Measurements from ENCODE around the gene HMCN1.

DNA sequence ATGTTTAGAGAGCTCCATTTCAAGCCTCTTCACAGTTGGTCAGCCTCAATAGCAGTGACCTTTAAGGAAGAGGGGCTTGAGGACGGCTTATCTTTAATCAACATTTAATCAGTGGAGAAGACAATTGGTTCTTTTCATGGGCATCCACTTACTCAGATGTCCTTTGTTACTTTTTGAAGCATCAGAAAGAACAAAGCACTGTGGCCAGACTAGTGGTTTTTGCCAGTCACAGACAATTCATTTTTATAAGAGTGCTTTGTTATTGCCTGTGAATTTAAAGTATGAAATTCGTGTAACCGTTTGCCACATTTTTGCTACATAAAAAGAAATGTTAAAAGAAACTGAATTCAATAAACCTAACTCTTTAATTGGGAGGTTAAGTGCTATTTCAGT, 418.0 kb downstream of the HMCN1 start:
- TF ChIP-seq EZH2phosphoT487 (IDR thresholded peaks at IDR 0.05; ENCODE audit: unreplicated experiment) (no peak), CREB1 (CRISPR knock-in tag; IDR thresholded peaks at IDR 0.05; ENCODE audit: low read depth) (no peak), POLR2AphosphoS5 (IDR thresholded peaks at IDR 0.05; ENCODE audit: low read depth) (no peak), EZH2 (IDR thresholded peaks at IDR 0.05; ENCODE audit: low read depth, unreplicated experiment) (no peak), ZNF331 (CRISPR knock-in tag; IDR thresholded peaks at IDR 0.05; ENCODE audit: low read depth) (no peak), JUNB (IDR thresholded peaks at IDR 0.05; ENCODE audit: unreplicated experiment) (no peak), NANOG (IDR thresholded peaks at IDR 0.05; ENCODE audit: borderline replicate concordance) (no peak), ZNF114 (CRISPR knock-in tag; IDR thresholded peaks at IDR 0.05) (no peak)
- TF ChIP-seq, protein P1, sequence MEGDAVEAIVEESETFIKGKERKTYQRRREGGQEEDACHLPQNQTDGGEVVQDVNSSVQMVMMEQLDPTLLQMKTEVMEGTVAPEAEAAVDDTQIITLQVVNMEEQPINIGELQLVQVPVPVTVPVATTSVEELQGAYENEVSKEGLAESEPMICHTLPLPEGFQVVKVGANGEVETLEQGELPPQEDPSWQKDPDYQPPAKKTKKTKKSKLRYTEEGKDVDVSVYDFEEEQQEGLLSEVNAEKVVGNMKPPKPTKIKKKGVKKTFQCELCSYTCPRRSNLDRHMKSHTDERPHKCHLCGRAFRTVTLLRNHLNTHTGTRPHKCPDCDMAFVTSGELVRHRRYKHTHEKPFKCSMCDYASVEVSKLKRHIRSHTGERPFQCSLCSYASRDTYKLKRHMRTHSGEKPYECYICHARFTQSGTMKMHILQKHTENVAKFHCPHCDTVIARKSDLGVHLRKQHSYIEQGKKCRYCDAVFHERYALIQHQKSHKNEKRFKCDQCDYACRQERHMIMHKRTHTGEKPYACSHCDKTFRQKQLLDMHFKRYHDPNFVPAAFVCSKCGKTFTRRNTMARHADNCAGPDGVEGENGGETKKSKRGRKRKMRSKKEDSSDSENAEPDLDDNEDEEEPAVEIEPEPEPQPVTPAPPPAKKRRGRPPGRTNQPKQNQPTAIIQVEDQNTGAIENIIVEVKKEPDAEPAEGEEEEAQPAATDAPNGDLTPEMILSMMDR (conservative IDR thresholded peaks at IDR 0.05; ENCODE audit: low read depth in 2 of 2), result no peak
- TF ChIP-seq, protein P2, sequence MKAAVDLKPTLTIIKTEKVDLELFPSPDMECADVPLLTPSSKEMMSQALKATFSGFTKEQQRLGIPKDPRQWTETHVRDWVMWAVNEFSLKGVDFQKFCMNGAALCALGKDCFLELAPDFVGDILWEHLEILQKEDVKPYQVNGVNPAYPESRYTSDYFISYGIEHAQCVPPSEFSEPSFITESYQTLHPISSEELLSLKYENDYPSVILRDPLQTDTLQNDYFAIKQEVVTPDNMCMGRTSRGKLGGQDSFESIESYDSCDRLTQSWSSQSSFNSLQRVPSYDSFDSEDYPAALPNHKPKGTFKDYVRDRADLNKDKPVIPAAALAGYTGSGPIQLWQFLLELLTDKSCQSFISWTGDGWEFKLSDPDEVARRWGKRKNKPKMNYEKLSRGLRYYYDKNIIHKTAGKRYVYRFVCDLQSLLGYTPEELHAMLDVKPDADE (IDR thresholded peaks at IDR 0.05), result no peak
- TF ChIP-seq, protein P3, sequence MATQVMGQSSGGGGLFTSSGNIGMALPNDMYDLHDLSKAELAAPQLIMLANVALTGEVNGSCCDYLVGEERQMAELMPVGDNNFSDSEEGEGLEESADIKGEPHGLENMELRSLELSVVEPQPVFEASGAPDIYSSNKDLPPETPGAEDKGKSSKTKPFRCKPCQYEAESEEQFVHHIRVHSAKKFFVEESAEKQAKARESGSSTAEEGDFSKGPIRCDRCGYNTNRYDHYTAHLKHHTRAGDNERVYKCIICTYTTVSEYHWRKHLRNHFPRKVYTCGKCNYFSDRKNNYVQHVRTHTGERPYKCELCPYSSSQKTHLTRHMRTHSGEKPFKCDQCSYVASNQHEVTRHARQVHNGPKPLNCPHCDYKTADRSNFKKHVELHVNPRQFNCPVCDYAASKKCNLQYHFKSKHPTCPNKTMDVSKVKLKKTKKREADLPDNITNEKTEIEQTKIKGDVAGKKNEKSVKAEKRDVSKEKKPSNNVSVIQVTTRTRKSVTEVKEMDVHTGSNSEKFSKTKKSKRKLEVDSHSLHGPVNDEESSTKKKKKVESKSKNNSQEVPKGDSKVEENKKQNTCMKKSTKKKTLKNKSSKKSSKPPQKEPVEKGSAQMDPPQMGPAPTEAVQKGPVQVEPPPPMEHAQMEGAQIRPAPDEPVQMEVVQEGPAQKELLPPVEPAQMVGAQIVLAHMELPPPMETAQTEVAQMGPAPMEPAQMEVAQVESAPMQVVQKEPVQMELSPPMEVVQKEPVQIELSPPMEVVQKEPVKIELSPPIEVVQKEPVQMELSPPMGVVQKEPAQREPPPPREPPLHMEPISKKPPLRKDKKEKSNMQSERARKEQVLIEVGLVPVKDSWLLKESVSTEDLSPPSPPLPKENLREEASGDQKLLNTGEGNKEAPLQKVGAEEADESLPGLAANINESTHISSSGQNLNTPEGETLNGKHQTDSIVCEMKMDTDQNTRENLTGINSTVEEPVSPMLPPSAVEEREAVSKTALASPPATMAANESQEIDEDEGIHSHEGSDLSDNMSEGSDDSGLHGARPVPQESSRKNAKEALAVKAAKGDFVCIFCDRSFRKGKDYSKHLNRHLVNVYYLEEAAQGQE (IDR thresholded peaks at IDR 0.05; ENCODE audit: unreplicated experiment), result no peak
